ENCODE results near the gene TUBB4B. TPM values are rescaled to one million over a fixed set of nuclear protein-coding genes. Genes with fewer than 3 reads are reported as not detected.

Gene TUBB4B
- polyA plus RNA-seq, 1 of the 3 experiments (the other 2 are of a cell fraction), result 508 TPM

DNA sequence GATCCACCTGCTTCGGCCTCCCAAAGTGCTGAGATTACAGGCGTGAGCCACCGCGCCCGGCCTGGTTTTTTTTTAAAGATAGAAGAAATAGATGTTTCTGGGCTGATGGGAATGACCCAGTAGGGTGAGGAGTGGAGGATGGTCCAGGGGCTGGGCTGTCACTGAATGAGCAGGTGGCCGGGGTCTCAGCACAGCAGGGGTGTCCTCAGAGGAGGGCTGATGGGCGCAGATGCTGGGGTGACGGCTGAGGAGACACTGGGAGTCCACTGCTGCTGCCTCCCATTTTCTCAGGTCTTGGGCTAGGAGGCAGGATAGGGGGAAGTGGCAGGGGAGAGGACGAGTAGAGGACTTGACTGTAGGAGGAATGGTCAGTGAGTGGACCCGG, 34.1 kb downstream of the TUBB4B start:
- Histone ChIP-seq H3K4me3 (ENCODE audit: low read depth in 2 of 2, low read length in 1 of 2) (no peak overlapping the region), H3K27ac (ENCODE audit: low read depth in 2 of 2, low read length in 1 of 2) (no peak overlapping the region), H2AFZ (ENCODE audit: low read depth) (no peak overlapping the region), H3K4me1 (ENCODE audit: control insufficient read depth in 1 of 2, insufficient read depth in 2 of 2, low read depth in 1 of 2, low read length in 1 of 2) (no peaks in the 10 kb centered on the region; a peak in 2 of 4 replicates), H3K36me3 (replicated peaks in 1 of 2; ENCODE audit: control insufficient read depth in 1 of 2, insufficient read depth in 2 of 2, low read length in 1 of 2) (peaks cover 0 to 19% of the 10 kb centered on the region in 2 experiments), H3K79me2 (ENCODE audit: insufficient read depth) (no peaks in the 10 kb centered on the region), H4K20me1 (ENCODE audit: insufficient read depth) (0 out of 2 replicates have a peak, but pooled peaks cover 3% of the 10 kb centered on the region), H3F3A (replicated peaks; ENCODE audit: insufficient read depth) (peaks cover 8% of the 10 kb centered on the region), H3K4me2 (no peak overlapping the region), H3K9me2 (no peaks in the 10 kb centered on the region), H3K9ac (no peak overlapping the region), H3K27me3 (ENCODE audit: insufficient read depth) (no peaks in the 10 kb centered on the region), H3K9me3 (no peaks in the 10 kb centered on the region)
- ChIA-PET CTCF (interaction anchor here (0.9 to 2.8 kb wide), 3 partner anchors 11 to 148 kb away, joined by 3 to 18 read pairs (median 8); partner anchors contain the start of genes EXD3 and NOXA1), POLR2A (no interaction called here)
- TF ChIP-seq RFX5 (IDR thresholded peaks at IDR 0.05; ENCODE audit: low read length) (no peak), ELF1 (IDR thresholded peaks at IDR 0.05) (no peak), YY1 (IDR thresholded peaks at IDR 0.05; ENCODE audit: low read depth) (no peak), RAD21 (IDR thresholded peaks at IDR 0.05; ENCODE audit: low read length) (no peak), TAF1 (IDR thresholded peaks at IDR 0.05; ENCODE audit: borderline replicate concordance, low read depth, low read length) (no peak), MEF2A (IDR thresholded peaks at IDR 0.05; ENCODE audit: borderline replicate concordance, low read depth) (no peak), TCF12 (IDR thresholded peaks at IDR 0.05) (no peak), TEAD4 (IDR thresholded peaks at IDR 0.05; ENCODE audit: borderline replicate concordance, insufficient read depth) (no peak), RCOR1 (IDR thresholded peaks at IDR 0.05; ENCODE audit: low read length) (no peak), RXRA (IDR thresholded peaks at IDR 0.05; ENCODE audit: borderline replicate concordance, low read depth) (no peak), POLR2AphosphoS5 (IDR thresholded peaks at IDR 0.05; ENCODE audit: low read depth, low read length) (no peak)
- TF ChIP-seq, protein P1, sequence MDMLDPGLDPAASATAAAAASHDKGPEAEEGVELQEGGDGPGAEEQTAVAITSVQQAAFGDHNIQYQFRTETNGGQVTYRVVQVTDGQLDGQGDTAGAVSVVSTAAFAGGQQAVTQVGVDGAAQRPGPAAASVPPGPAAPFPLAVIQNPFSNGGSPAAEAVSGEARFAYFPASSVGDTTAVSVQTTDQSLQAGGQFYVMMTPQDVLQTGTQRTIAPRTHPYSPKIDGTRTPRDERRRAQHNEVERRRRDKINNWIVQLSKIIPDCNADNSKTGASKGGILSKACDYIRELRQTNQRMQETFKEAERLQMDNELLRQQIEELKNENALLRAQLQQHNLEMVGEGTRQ (IDR thresholded peaks at IDR 0.05; ENCODE audit: borderline replicate concordance, low read depth, low read length), result no peak
- TF ChIP-seq, protein P2, sequence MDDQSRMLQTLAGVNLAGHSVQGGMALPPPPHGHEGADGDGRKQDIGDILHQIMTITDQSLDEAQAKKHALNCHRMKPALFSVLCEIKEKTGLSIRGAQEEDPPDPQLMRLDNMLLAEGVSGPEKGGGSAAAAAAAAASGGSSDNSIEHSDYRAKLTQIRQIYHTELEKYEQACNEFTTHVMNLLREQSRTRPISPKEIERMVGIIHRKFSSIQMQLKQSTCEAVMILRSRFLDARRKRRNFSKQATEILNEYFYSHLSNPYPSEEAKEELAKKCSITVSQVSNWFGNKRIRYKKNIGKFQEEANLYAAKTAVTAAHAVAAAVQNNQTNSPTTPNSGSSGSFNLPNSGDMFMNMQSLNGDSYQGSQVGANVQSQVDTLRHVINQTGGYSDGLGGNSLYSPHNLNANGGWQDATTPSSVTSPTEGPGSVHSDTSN (IDR thresholded peaks at IDR 0.05), result no peak
- DNase-seq, result no peak
- 95% methylated on average over 10 of the region's 10 CpGs for WGBS (ENCODE audit: low lambda C conversion rate)

DNA sequence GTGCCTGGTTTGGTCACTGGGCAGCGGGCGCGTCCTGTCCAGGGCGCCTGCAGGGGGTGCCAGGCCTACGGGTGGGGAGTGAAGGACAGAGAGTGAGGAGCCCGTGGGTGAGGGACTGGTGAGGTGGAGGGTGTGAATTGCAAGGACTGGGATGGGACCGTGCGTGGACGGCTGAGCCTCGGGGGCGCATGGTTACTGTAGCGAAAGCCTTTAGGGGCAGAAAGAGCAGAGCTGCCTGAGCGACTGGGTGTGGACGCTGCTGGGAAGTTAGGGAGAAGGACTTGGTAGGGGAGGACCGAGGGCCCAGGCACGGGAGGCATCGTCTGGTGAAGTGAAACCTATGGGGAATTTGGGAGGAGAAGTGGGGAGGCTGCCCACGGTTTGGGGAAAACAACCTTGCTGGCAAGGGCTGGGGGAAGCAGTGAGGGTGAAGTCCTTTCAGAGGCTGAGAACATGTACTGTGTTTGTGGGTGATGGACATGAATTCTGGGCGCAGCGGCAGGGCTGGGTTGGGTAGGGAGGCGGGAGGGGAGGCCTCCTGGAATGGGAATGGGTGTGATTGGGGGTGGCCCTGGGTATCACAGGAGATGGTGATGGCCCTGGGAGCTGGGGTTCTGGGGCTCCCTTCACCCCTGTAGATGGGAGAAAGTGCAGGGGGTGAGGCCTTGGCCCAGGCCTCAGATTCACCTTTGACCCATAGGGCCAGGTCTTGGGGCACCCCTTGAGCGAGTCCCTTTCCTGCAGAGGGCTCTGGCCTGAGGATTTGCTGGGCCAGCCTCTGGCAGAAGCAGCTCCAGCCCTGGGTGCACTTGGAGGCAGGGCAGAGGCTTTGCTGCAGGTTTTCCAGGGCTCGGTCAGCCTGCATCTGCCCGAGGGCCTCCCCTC, 34.7 kb downstream of the TUBB4B start:
- CTCF ChIA-PET, result interaction anchor here (1.4 kb wide), 2 partner anchors 10 to 11 kb away, joined by 3 to 4 read pairs; no protein-coding TSS in a partner anchor
- no peak for DNase-seq
- H3K4me2 ChIP-seq, result no peak overlapping the region

More for the DNA sequence above, 34.7 kb downstream of the TUBB4B start:
- peaks cover 0 to 4% of the 10 kb centered on the region in 2 experiments; a peak in 2 of 4 replicates for H3K4me1 ChIP-seq (ENCODE audit: control insufficient read depth in 1 of 2, insufficient read depth in 2 of 2, low read depth in 1 of 2, low read length in 1 of 2)
- H4K20me1 ChIP-seq (ENCODE audit: insufficient read depth), result 0 out of 2 replicates have a peak, but pooled peaks cover 3% of the 10 kb centered on the region
- H3K9ac ChIP-seq, result no peak overlapping the region
- H2AFZ ChIP-seq (ENCODE audit: low read depth), result no peak overlapping the region
- H3K36me3 ChIP-seq (replicated peaks in 1 of 2; ENCODE audit: control insufficient read depth in 1 of 2, insufficient read depth in 2 of 2, low read length in 1 of 2), result peaks cover 0 to 19% of the 10 kb centered on the region in 2 experiments
- POLR2A ChIA-PET, result no interaction called here
- no peaks in the 10 kb centered on the region for H3K79me2 ChIP-seq (ENCODE audit: insufficient read depth)
- no peaks in the 10 kb centered on the region for H3K27me3 ChIP-seq (ENCODE audit: insufficient read depth)
- H3K9me3 ChIP-seq, result no peaks in the 10 kb centered on the region
- WGBS (ENCODE audit: low lambda C conversion rate), result 88% methylated on average over 23 of the region's 24 CpGs
- H3F3A ChIP-seq (replicated peaks; ENCODE audit: insufficient read depth), result peaks cover 8% of the 10 kb centered on the region
- no peak overlapping the region for H3K4me3 ChIP-seq (ENCODE audit: low read depth in 2 of 2, low read length in 1 of 2)
- TF ChIP-seq, protein P3, sequence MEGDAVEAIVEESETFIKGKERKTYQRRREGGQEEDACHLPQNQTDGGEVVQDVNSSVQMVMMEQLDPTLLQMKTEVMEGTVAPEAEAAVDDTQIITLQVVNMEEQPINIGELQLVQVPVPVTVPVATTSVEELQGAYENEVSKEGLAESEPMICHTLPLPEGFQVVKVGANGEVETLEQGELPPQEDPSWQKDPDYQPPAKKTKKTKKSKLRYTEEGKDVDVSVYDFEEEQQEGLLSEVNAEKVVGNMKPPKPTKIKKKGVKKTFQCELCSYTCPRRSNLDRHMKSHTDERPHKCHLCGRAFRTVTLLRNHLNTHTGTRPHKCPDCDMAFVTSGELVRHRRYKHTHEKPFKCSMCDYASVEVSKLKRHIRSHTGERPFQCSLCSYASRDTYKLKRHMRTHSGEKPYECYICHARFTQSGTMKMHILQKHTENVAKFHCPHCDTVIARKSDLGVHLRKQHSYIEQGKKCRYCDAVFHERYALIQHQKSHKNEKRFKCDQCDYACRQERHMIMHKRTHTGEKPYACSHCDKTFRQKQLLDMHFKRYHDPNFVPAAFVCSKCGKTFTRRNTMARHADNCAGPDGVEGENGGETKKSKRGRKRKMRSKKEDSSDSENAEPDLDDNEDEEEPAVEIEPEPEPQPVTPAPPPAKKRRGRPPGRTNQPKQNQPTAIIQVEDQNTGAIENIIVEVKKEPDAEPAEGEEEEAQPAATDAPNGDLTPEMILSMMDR (IDR thresholded peaks at IDR 0.05), result peak; percentile 9; the same call in 1 of the 2 replicates
- TF ChIP-seq, protein P1 (IDR thresholded peaks at IDR 0.05; ENCODE audit: borderline replicate concordance, low read depth, low read length), result no peak
- no peak for TF ChIP-seq FOSL2 (IDR thresholded peaks at IDR 0.05; ENCODE audit: borderline replicate concordance, low read depth)
- TF ChIP-seq, protein P4, sequence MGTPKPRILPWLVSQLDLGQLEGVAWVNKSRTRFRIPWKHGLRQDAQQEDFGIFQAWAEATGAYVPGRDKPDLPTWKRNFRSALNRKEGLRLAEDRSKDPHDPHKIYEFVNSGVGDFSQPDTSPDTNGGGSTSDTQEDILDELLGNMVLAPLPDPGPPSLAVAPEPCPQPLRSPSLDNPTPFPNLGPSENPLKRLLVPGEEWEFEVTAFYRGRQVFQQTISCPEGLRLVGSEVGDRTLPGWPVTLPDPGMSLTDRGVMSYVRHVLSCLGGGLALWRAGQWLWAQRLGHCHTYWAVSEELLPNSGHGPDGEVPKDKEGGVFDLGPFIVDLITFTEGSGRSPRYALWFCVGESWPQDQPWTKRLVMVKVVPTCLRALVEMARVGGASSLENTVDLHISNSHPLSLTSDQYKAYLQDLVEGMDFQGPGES (IDR thresholded peaks at IDR 0.05; ENCODE audit: low read depth, low read length), result no peak
- TF ChIP-seq RXRA (IDR thresholded peaks at IDR 0.05; ENCODE audit: borderline replicate concordance, low read depth), result no peak
- no peak for TF ChIP-seq TEAD4 (IDR thresholded peaks at IDR 0.05; ENCODE audit: borderline replicate concordance, insufficient read depth)
- no peak for TF ChIP-seq MXI1 (IDR thresholded peaks at IDR 0.05; ENCODE audit: low read depth, low read length)
- H3K9me2 ChIP-seq, result no peaks in the 10 kb centered on the region
- H3K27ac ChIP-seq (ENCODE audit: low read depth in 2 of 2, low read length in 1 of 2), result no peak overlapping the region

Measured in SK-N-SH (cell line).